A549 (cell line): ENCODE measurements around the gene ZNF83. TPM values are rescaled to one million over a fixed set of nuclear protein-coding genes. Genes with fewer than 3 reads are reported as not detected.

ENCODE experiments used
- ATAC-seq, 2 experiments: fragments of 200-7000 bp in 1 of 2; fragments of >200 bp in 1 of 2; cut with Nextera tagmentation in 1 of 2; cut with Tn5 transposase in 1 of 2; 3 replicates each; pipeline versions ENCODE4 v1.8.0 to v1.9.1; 2018 to 2020; ENCODE audit warnings: mild to moderate bottlenecking in 1 of 2, moderate library complexity in 1 of 2
- CTCF ChIA-PET: fragments of 300-600 bp; sonication (Branson Sonifier 250); formaldehyde crosslinking; extraction: SDS; loops from one replicate; lab custom pipeline; 2021; ENCODE audit warnings: antibody characterized with exemption, inconsistent platforms; lab: Yijun Ruan, JAX
- POLR2A ChIA-PET: fragments of 350-600 bp; formaldehyde crosslinking; extraction: SDS; loops from one replicate; lab custom pipeline; 2021; ENCODE audit warnings: antibody characterized with exemption, inconsistent platforms; lab: Yijun Ruan, JAX
- DNase-seq, 2 experiments: peaks; one replicate each; pipeline versions ENCODE4 v3.0.0 to v3.0.0-alpha.2; 2011 to 2016; ENCODE audit warnings: low read depth in 1 of 2, low spot score in 1 of 2
- FAIRE-seq: peaks from 2 replicates; lab custom pipeline; 2011; peaks lifted over from hg19 to GRCh38; lab: Jason Lieb, UNC
- H3K27ac ChIP-seq, 2 experiments: fragments of >200 bp; sonication (Bioruptor Twin); formaldehyde crosslinking; 3 replicates each; pipeline ENCODE4 v1.5.1; 2016 to 2017
- H3K4me1 ChIP-seq: fragments of >200 bp; sonication (Bioruptor Twin); formaldehyde crosslinking; 3 replicates; pipeline ENCODE4 v1.6.1; 2016
- H3K4me2 ChIP-seq: fragments of >200 bp; sonication (Bioruptor Twin); formaldehyde crosslinking; 3 replicates; pipeline ENCODE4 v1.6.1; 2016
- H3K4me3 ChIP-seq: fragments of >200 bp; sonication (Bioruptor Twin); formaldehyde crosslinking; 3 replicates; pipeline ENCODE4 v1.5.1; 2016
- H3K9me3 ChIP-seq: fragments of >200 bp; sonication (Bioruptor Twin); formaldehyde crosslinking; 3 replicates; pipeline ENCODE4 v1.6.1; 2016
- ATOH8 ChIP-seq: fragments of 250-450 bp; sonication (Bioruptor Pico); IDR thresholded peaks from 2 replicates; pipeline ENCODE4 v1.5.0; 2020; ENCODE audit warnings: low read depth, mild to moderate bottlenecking, moderate library complexity
- BCL3 ChIP-seq: fragments of >200 bp; sonication (Bioruptor Twin); formaldehyde crosslinking; IDR thresholded peaks from 3 replicates; pipeline ENCODE4 v1.6.1; 2016
- BHLHE40 ChIP-seq: IDR thresholded peaks from 2 replicates; pipeline ENCODE4 v1.6.1; 2012; ENCODE audit warnings: low read depth, low read length, inconsistent platforms
- CBX8 ChIP-seq: fragments of 200-600 bp; sonication (generic); IDR thresholded peaks from 2 replicates; pipeline ENCODE4 v1.6.1; 2016
- CEBPB ChIP-seq, 2 experiments: fragments of >200 bp in 1 of 2; sonication (Bioruptor Twin) in 1 of 2; formaldehyde crosslinking in 1 of 2; IDR thresholded peaks; 2 replicates each; pipeline ENCODE4 v1.6.1; 2012 to 2016
- CHD2 ChIP-seq: fragments of 150-350 bp; IDR thresholded peaks from 2 replicates; pipeline ENCODE4 v1.6.1; 2014; ENCODE audit warnings: low read length; ENCODE audit not compliant: partially characterized antibody
- CHD4 ChIP-seq: fragments of 200-600 bp; sonication (generic); IDR thresholded peaks from 2 replicates; pipeline ENCODE4 v1.6.1; 2016; ENCODE audit warnings: antibody characterized with exemption, mild to moderate bottlenecking, borderline replicate concordance
- E2F6 ChIP-seq: IDR thresholded peaks from 2 replicates; pipeline ENCODE4 v1.6.1; 2012; ENCODE audit warnings: low read depth, borderline replicate concordance
- EHMT2 ChIP-seq: fragments of 200-600 bp; sonication (generic); IDR thresholded peaks from 2 replicates; pipeline ENCODE4 v1.6.1; 2016; ENCODE audit warnings: antibody characterized with exemption, low read depth, mild to moderate bottlenecking, moderate library complexity
- EP300 ChIP-seq, 2 experiments: fragments of >200 bp; sonication (Bioruptor Twin); formaldehyde crosslinking; IDR thresholded peaks; 2 replicates in 1 of 2; 3 replicates in 1 of 2; pipeline ENCODE4 v1.6.1; 2016 to 2017
- ESRRA ChIP-seq: fragments of 150-350 bp; IDR thresholded peaks from 2 replicates; pipeline ENCODE4 v1.6.1; 2014; ENCODE audit warnings: mild to moderate bottlenecking, low read length, borderline replicate concordance
- FOSB ChIP-seq: fragments of 250-450 bp; sonication (Bioruptor Pico); IDR thresholded peaks from 2 replicates; pipeline ENCODE4 v1.5.0; 2020; ENCODE audit warnings: mild to moderate bottlenecking, moderate library complexity
- HEYL ChIP-seq: fragments of 250-450 bp; sonication (Bioruptor Pico); IDR thresholded peaks from 2 replicates; pipeline ENCODE4 v1.8.0; 2021; ENCODE audit warnings: mild to moderate bottlenecking, moderate library complexity
- HMGXB4 ChIP-seq: fragments of 250-450 bp; sonication (Bioruptor Pico); IDR thresholded peaks from 2 replicates; pipeline ENCODE4 v1.5.0; 2021; ENCODE audit warnings: mild to moderate bottlenecking, moderate library complexity, borderline replicate concordance
- HOXB13 ChIP-seq: fragments of 250-450 bp; sonication (Bioruptor Pico); IDR thresholded peaks from 2 replicates; pipeline ENCODE4 v1.5.0; 2020; ENCODE audit warnings: low read depth, mild to moderate bottlenecking, moderate library complexity
- HOXB5 ChIP-seq: fragments of 250-450 bp; sonication (Bioruptor Pico); IDR thresholded peaks from 2 replicates; pipeline ENCODE4 v1.5.0; 2020; ENCODE audit warnings: mild to moderate bottlenecking, moderate library complexity
- MAX ChIP-seq: IDR thresholded peaks from 2 replicates; pipeline ENCODE4 v1.6.1; 2012
- MAZ ChIP-seq: fragments of 150-350 bp; IDR thresholded peaks from 2 replicates; pipeline ENCODE4 v1.6.1; 2014; ENCODE audit warnings: antibody characterized with exemption, low read depth, low read length, borderline replicate concordance
- MYC ChIP-seq: IDR thresholded peaks from 2 replicates; pipeline ENCODE4 v1.6.1; 2012; ENCODE audit warnings: mild to moderate bottlenecking, inconsistent platforms, low read length, improper control_type of control experiment, borderline replicate concordance
- NPAS2 ChIP-seq: fragments of 250-450 bp; sonication (Bioruptor Pico); IDR thresholded peaks from 2 replicates; pipeline ENCODE4 v1.8.0; 2022; ENCODE audit warnings: mild to moderate bottlenecking, moderate library complexity, borderline replicate concordance
- NR3C1 ChIP-seq: fragments of >200 bp; sonication (Bioruptor Twin); formaldehyde crosslinking; IDR thresholded peaks from 3 replicates; pipeline ENCODE4 v1.6.1; 2017
- PBX3 ChIP-seq: IDR thresholded peaks from 2 replicates; pipeline ENCODE4 v1.6.1; 2012
- PHF8 ChIP-seq: fragments of 200-600 bp; sonication (generic); IDR thresholded peaks from 2 replicates; pipeline ENCODE4 v1.6.1; 2016; ENCODE audit warnings: low read depth, mild to moderate bottlenecking, antibody characterized with exemption, moderate library complexity, borderline replicate concordance
- POLR2A ChIP-seq: IDR thresholded peaks from 2 replicates; pipeline ENCODE4 v1.6.1; 2012; ENCODE audit warnings: mild to moderate bottlenecking, low read length
- POLR2AphosphoS2 ChIP-seq: conservative IDR thresholded peaks from 2 replicates; pipeline ENCODE4 v1.6.1; 2012; ENCODE audit warnings: low read length, improper control_type of control experiment, inconsistent platforms
- RARB ChIP-seq: fragments of 250-450 bp; sonication (Bioruptor Pico); IDR thresholded peaks from 2 replicates; pipeline ENCODE4 v1.8.0; 2021; ENCODE audit warnings: mild to moderate bottlenecking, moderate library complexity
- RNF2 ChIP-seq: fragments of 200-600 bp; sonication (generic); IDR thresholded peaks from 2 replicates; pipeline ENCODE4 v1.6.1; 2016; ENCODE audit warnings: low read depth, mild to moderate bottlenecking, antibody characterized with exemption, moderate library complexity, borderline replicate concordance
- SREBF2 ChIP-seq: fragments of 450-650 bp; IDR thresholded peaks from 2 replicates; pipeline ENCODE4 v1.6.1; 2014; ENCODE audit warnings: mild to moderate bottlenecking, moderate library complexity
- USF2 ChIP-seq: fragments of 450-650 bp; IDR thresholded peaks from 2 replicates; pipeline ENCODE4 v1.6.1; 2014; ENCODE audit warnings: antibody characterized with exemption
- ZFP36 ChIP-seq: fragments of 450-650 bp; IDR thresholded peaks from 2 replicates; pipeline ENCODE4 v1.6.1; 2014; ENCODE audit warnings: borderline replicate concordance; ENCODE audit not compliant: partially characterized antibody
- ZSCAN20 ChIP-seq: fragments of 250-450 bp; sonication (Bioruptor Pico); IDR thresholded peaks from 2 replicates; pipeline ENCODE4 v1.8.0; 2022; ENCODE audit warnings: mild to moderate bottlenecking, moderate library complexity
- WGBS: methylation state at CpG from one replicate; pipeline ENCODE4 v1.1.6; 2017; ENCODE audit errors: missing lambda C conversion rate; 5-methylcytosine and 5-hydroxymethylcytosine counted together
- polyA plus RNA-seq, 4 experiments: library from polyadenylated mRNA; depleted of rRNA in 3 of 4; stranded (reverse); fragments of >200 nt; fragmentation: RNase III in 1 of 4; extraction: RNeasy Plus Mini Kit Qiagen cat#74134 plus additional on column Dnase treatment in 1 of 4; gene quantifications; 2 replicates in 3 of 4; 3 replicates in 1 of 4; pipeline ENCODE4 v1.2.3, GENCODE V29; 2011 to 2017

ZNF83 gene
- polyA plus RNA-seq, 2 of the 4 experiments (the other 2 are of a cell fraction), result 0.03 to 0.39 TPM

GRCh38 chr19:52665529-52665928 is 27.4 kb upstream of the ZNF83 start:
- FAIRE-seq, result no peak
- ChIA-PET POLR2A (no interaction called here), CTCF (no interaction called here)
- no peak for DNase-seq
- no peak overlapping the region for H3K4me3 ChIP-seq
- H3K4me2 ChIP-seq, result no peak overlapping the region
- H3K4me1 ChIP-seq, result no peaks in the 10 kb centered on the region
- TF ChIP-seq BCL3 (no peak), SREBF2 (no peak), MAX (no peak), HOXB5 (no peak), MYC (no peak), NPAS2 (CRISPR knock-in tag) (no peak), MAZ (no peak), EP300 (IDR thresholded peaks at IDR 0.05) (no peak), ZFP36 (no peak), HOXB13 (no peak), CHD2 (no peak), ATOH8 (CRISPR knock-in tag) (no peak), PBX3 (no peak), PHF8 (no peak), ESRRA (no peak), E2F6 (no peak), CBX8 (no peak), RARB (CRISPR knock-in tag) (no peak)
- H3K27ac ChIP-seq, result no peak overlapping the region
- WGBS, result 73% methylated on average over 6 of the region's 6 CpGs
- no peak for ATAC-seq
- H3K9me3 ChIP-seq, result peaks cover 49% of the 10 kb centered on the region

- Histone ChIP-seq H3K4me2 (no peak overlapping the region), H3K27ac (no peak overlapping the region), H3K9me3 (peaks cover 50% of the 10 kb centered on the region), H3K4me3 (no peak overlapping the region), H3K4me1 (no peaks in the 10 kb centered on the region)
- CTCF ChIA-PET, result no interaction called here
- no peak for ATAC-seq
- no peak for DNase-seq
- WGBS, result 25% methylated on average over 4 of the region's 4 CpGs
- POLR2A ChIA-PET, result no interaction called here
- FAIRE-seq, result no peak
- no peak for TF ChIP-seq HEYL (CRISPR knock-in tag)
- no peak for TF ChIP-seq ZSCAN20 (CRISPR knock-in tag)
- no peak for TF ChIP-seq RARB (CRISPR knock-in tag)
- TF ChIP-seq HOXB13, result no peak
- TF ChIP-seq CHD4, result no peak
- TF ChIP-seq USF2, result no peak
- no peak for TF ChIP-seq FOSB (CRISPR knock-in tag)
- TF ChIP-seq EP300 (IDR thresholded peaks at IDR 0.05), result no peak
- no peak for TF ChIP-seq POLR2AphosphoS2
- TF ChIP-seq NR3C1, result no peak
- TF ChIP-seq BHLHE40, result no peak
- no peak for TF ChIP-seq HMGXB4 (CRISPR knock-in tag)
- TF ChIP-seq CEBPB (IDR thresholded peaks at IDR 0.05), result no peak
- no peak for TF ChIP-seq RNF2
- no peak for TF ChIP-seq POLR2A
- no peak for TF ChIP-seq EHMT2
- TF ChIP-seq, all 56 proteins: peak for 0
Observed at GRCh38 chr19:52665027-52665426, 26.9 kb upstream of the ZNF83 start.
